HG03045 (cell line): ENCODE measurements around the gene TAS1R2.
"Not testable (repeated sequence)": the region's sequence is repeated elsewhere in the genome, so short reads cannot be mapped to it uniquely, and the experiment has no call there.

ENCODE experiments used
- ATAC-seq: cut with Tn5 transposase; IDR thresholded peaks from one replicate; pipeline ENCODE4 v1.9.1; 2021; ENCODE audit warnings: mild to moderate bottlenecking, moderate library complexity; ENCODE audit not compliant: unreplicated experiment

TAS1R2 gene

DNA sequence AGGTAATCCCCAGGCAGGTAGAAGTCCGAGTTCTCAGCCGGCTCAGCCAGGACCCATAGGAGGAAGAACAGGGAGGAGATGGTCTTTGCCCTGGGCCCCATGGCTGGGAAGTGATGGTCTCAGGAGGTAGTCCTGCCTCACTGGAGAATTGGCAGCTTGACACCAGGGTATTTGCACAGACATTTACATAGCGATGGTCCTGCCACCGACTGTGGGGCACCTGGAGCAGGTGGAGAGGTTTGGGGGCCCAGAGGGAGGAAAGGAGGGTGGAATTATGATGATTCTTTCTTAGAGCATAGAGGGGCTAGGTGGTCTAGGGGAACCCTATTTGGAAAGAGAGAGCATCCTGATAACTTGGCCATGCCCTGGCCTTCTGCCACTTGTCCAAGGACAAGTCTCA lies at the start of gene TAS1R2:
Gene TAS1R2, minus strand, starts transcription at position 101 of the 400 bp plus-strand sequence. Its CDS starts 0 bp downstream, at position 101.
- no peak for ATAC-seq

DNA sequence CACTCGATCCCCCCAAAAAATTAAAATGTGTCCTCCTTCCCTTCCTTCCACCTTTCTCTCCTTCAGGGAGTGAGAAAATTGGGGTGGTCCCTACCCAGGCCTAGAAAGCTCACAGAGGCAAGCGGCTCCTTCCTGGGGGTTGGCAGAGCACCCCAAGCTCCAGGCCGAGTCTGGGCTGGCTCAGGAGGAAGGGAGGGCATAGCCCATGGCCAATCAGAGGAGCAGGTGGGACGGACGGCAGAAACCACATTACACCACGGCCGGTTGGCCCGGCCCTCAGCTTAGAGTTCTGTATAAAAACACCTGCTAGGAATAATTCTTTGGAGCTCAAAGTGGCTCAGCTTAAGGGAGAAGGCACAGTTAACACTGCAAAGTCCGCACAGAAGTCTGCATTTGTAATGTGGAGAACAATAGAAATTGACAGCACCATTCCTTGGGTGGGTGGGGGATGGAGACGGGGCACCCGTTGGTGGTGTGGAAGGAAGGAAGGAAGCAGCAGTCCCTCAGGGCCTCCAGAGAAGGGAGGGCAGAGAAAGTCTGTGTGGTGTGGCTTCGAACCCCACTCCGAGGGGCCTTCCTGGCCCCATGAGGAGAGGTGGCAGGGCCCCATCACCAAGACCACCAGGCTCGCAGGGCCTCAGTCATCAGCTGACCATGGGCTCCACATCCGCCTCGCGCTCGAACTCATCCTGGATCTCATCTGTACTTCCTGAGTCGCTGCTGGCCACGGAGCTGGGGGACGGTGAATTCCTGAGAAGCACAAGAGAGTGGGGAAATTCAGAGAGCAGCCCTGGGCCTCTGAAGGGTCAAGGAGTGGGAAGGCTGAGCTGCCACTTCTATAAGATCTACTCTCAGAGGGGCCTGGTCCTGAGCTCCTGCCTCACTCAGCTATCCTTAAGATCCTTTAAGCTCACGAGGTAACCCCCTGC lies 48.7 kb upstream of the TAS1R2 start:
- no peak for ATAC-seq

DNA sequence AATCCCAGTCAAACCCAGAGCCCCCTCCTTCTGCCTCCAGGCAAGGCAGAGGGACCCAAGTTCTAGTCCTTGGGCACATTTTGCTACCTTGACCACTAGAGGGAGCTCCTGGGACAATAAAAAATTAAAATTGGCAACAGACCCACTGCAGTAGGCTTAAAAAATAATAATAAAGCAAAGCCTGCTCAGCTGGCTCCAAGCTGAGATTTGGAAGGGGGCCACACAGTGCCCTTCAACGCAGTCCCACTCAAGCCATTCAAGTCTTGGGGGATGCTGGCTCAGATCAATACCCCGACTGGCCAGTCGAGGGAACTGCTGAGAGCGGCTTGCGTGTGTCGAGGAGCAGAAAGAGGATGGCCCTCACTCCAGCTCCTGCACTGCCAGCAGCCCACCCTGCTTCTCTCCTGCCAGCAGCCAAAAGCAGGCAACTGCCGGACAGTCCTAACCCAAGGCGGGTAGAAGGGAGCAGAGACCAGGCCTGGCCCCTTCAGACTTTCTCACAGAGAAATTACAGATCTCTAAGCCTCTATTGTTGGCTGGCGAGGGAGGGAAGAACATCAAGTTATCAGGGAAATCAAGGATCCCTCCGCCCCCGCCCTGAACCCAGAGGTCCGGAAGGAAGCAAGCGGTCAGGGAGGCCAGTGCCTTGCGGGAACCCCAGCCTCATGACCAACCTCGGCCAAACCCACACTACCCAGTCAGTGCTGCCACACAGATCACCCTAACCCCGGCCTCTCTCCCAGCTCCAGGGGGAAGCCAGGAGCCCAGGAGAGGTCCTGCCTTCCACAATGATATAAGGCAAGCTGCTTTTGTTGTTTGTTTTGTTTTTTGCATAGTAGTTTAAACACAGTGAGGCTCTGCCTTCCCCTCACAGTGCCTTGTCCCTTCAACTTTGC lies 47.8 kb upstream of the TAS1R2 start:
- ATAC-seq, result no peak

DNA sequence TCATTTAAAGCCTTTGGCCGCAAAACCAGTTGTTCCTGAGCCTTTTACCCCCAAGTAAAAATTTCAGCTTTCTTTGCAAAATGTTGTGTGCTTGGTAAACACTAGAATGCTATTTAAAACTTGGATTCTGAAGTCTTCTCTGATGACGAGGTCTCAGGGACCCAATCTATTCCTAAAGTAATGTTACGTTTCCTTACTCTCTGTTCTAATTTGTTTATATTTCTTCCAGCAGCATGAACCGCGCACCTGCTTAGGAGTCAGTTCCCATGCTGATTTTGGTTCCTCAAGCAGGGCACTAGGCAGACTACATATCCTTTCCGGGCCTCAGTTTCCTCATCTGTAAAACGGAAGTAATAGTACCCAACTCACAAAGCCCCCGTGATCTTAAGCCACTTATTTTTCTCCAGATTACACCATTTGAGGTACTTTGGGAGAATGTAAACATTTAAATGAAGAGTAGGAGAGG lies 43.9 kb upstream of the TAS1R2 start:
- ATAC-seq, result no peak

DNA sequence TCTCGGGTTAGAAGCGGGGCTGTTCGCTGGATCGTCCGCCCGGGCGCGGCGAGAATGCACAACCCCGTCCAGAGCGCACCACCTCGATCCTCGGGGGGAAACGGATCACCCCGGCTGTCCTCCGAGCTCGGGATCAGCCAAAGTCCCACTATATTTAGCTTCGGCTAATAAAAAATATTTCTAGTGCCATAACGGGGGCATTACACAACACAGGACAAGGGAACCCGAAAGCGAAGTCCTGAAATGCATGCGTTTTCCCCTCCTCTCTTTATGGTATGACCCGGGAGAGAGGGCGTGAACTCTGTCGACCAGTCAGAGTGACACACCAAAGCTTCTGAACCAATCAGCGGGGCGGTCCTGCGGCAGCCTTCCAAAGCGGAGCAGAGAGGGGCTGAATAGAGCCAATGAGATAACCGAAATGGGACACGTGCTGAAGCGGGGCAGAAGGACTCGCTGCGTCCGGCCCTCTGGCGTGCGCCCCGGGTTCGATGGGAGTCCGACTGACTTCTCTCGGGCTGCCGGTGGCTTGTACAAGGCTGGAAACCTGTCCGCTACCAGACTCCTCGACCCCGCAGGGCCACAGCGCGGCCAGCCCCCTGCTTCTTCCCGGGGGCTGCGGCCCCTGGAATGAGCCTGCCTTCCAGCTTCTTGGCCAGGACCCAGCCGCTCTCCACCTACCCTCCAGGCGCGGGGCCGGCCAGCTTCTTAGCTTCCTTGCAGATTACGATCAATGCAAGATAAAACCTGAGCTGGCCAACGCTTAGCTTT lies 43.2 kb upstream of the TAS1R2 start, which contains the start of gene ALDH4A1:
Gene ALDH4A1, minus strand, starts transcription at position 33 of the 768 bp plus-strand sequence. Its CDS starts 32 bp downstream, at position 1.
- peak; percentile 92 for ATAC-seq

DNA sequence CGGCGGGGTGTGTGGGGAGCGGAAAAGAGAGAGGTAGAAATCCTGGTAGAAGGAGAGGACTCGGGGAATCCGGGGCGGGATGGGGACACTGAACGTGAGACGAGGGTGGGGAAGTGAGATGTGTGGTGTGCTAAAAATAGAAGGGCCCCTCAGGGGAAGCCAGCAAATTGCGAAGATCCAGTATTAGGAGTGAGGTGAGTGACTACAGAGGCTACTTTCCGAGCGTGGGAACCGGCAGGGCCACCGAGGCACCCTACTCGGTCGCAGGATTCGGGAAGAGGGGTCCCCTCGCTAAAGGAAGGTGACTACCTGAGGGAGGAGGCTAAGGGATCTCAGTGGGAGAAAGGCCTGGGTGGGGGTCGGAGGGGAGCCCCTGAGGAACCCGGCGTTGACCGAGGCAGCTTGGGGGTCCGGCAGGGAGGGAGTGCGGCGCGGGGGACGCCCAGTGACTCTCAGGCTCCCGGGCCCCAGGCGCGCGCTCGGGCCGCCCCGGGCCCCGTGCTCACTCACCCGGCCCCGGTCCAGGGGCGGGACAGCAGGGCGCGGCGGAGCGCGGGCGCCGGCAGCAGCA lies 42.6 kb upstream of the TAS1R2 start:
- ATAC-seq, result no peak

DNA sequence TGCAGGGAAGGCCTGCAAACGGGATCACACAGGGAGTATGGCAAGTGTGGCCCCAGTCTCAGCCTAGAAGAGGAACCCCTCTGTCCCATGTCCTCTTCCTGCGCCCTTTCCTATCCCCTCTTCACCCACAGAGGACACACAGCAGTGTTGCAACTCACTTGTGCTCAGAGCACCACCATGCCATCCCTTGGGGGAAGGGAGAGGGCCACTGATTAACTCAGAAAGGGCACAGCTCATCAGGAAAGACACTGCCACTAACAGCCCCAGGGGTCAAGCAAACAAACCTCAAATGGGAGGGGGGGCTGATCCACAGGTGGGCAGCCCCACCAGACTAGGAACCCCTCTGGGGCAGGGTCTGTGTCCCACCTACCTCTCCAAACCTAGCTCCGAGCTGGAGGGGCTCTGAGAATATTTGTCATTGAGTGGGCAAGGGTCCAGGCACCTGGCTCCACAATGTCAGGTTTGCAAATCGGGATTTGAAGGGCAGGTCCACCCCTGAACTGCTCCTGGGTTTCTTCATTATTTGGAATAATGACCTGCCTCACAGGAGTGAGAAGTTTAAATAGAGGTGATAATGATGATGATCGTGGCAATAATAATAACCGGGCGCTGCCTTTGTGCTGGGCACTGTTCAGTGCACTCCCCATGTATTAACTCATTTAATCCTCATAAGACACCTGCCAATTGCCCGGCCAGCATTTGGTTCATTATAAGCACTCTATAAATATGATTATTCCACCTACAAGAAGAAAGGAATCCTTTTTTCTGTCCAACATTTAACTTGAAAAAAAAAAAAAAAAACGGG lies 41.9 kb upstream of the TAS1R2 start:
- ATAC-seq, result no peak

DNA sequence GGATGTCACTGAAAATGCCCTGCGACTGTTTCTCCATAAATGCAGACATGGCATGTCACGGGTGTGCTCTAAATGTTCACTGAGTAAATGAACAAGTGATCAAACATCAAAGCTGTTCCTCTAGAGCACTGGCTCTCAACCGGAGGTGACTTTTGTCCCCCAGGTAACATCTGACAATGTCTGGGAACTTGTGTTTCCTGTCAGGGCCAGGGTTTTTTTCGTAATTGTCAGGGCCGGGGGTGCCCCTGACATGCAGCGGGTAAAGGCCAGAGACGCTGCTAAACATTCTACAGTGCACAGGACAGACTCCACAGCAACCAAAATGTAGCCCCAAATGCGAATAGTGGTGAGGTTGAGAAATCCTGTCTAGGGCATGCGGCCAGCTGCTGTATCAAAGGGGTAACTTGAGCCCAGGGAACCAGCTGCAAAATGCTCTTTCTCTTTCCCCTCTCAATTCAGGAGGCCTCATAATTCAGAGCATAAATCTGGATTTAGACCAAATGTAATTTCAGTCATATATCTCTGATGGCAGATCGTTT lies 40.9 kb upstream of the TAS1R2 start:
- no peak for ATAC-seq

DNA sequence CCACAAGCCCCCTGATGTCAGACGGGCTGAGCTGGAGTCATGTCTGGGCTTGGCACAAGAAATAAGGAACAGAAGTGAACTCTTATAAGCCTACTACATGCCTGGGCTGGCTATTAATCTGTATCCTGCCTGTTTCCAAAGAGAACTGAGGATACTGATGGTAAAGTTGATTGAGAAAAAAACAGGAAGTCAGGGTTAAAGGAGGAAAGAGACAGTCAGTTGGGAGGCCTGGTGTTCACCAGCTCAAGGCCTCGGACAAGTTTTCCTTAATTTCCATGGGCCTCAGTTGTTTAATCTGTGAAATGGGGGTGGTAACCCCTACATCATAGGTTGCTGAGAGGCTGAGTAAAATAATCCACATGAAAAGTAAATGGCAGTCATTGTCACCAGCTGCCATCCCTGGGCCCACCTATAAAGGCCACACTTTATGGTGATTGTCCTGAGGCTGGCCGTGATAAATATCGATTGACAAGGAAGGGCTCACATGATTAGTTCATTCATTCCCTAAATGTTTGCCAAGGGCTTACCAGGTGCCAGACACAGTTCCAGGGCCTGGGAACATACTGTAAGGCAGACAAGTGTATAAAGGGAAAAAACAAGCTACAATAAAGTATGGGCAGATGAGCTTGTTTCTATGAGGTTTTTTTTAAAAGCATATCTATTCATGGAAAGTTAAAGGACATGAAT lies 40.0 kb upstream of the TAS1R2 start:
- no peak for ATAC-seq

DNA sequence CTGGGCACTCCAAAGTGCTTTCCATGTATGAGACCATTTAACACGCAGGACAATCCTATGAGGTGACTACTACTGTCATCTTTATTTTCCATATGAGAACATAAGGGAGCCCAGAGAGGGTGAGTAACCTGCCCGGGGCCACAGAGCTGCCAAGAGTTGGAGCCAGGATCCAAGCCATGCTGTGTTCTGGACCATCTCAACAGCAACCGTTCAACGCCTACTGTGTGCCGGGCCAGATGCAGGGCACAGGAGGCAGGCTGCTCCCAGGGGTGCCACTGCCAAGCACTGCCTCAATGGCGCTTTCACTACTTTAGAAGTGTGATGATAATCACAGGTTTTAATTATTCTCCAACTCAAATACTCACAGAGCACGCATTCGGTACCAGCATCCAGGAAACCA lies 39.1 kb upstream of the TAS1R2 start:
- ATAC-seq, result no peak

DNA sequence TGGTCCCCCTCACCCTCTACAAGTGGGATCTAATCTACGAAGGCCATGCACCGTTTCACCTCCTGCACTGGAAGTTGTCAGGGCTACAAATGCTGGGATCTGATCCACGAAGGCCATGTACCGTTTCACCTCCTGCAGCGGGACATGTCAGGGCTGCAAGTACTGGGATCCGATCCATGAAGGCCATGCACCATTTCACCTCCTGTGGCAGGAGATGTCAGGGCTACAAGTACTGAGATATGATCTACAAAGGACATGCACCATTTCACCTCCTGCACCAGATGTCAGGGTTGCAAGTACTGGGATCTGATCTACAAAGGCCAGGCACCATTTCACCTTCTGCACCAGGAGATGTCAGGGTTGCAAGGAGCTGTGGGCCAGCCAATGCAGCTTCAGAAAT lies 35.9 kb upstream of the TAS1R2 start:
- ATAC-seq, result no peak

DNA sequence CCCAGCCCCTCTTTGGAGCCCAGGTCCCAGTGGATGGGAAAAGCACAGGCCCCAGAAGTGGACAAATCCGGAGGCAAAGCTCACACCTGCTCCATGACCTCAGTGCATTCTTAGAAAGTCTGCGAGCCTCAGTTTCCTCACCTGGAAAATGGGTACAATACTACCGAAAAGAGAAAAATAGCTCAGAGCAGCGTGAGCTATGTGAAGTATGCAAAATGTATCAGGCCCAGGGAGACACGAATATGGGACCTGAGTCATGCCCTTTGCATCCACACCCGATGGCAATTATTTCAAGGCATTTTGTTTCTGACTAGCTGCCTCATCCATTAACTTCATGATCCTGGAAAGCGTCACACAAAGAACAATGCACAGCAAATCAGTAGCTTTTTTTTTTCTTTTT lies 33.7 kb upstream of the TAS1R2 start:
- ATAC-seq, result no peak

DNA sequence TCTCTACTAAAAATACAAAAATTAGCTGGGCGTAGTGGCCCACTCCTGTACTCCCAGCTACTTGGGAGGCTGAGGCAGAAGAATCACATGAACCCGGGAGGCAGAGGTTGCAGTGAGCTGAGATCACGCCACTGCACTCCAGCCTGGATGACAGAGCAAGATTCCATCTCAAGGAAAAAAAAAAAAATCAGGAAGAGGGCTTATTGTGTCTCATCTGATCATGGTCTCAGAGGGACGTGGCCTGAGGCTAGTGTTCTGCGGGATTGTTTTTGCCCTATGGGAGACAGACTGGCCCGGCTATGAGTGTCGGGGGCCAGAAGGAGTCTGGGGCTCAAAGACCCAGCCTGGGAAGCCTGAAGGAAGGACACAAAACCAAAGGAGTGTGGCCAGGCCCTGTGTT lies 32.4 kb upstream of the TAS1R2 start:
- not testable (repeated sequence) for ATAC-seq

DNA sequence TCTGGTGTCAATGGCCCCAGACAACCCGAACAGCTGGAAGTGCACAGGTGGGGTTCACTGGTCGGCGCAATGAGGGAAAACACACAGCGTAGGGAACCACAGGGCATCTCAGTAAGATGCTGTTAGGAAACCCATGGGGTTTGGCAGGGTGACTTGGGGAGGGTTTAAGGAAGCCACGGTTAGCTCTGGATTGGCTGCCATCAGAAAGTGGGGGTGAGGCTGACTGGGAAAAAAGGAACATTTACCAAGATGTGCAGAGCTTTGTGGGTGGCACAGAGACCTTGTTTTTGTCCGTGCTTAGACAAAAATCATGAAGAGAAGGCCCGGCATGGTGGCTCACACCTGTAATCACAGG lies 31.9 kb upstream of the TAS1R2 start:
- no peak for ATAC-seq

DNA sequence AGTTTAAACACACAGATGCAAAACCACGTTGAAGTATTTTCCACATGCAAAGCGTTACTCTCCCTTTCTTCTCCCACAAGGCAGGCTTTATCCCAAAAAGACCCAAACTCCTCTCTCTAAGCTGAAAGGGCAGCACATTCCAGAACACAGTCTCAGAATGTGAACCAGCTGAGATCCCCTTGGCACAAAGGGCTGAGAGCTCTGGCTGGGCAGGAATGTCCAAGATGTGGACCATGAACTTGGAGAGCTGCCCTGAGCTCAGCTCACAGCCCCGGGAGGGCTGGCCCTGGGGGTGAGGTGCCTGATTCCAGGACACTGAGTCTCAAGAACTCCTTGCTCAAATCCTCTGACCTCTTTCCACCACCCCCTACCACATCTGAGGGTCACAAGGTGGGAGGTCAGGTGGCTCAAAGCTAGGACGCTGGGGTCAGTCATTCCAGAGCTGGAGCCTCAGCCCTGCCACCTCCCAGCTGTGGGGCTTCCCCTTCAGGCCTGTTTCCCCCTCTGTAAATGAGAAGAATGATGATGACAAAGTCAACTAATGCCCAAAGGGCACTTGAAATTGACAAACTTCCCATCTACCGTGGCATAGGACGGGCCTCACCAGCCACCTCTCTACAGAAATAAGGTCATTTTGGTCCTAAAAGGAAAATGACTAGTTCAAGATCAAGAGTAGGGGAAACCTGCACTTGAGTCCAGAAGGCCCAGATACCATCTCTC lies 31.4 kb upstream of the TAS1R2 start:
- ATAC-seq, result no peak

DNA sequence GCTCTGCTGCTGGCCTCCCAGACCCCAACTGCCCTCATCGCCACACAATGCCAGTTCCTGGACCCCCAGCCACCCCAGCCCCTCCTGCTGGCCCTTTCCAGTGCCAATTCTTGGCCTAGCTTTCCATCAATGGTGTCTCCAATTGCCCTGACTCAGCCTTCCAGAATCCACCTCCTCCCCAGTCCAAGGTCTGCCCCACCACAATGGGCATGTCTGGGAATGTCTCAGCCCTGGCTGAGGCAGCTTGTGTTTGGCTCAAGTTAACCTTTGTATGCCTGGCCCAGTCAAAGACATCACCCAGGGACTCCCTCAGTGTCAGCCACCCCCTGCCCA lies 26.5 kb upstream of the TAS1R2 start:
- no peak for ATAC-seq

DNA sequence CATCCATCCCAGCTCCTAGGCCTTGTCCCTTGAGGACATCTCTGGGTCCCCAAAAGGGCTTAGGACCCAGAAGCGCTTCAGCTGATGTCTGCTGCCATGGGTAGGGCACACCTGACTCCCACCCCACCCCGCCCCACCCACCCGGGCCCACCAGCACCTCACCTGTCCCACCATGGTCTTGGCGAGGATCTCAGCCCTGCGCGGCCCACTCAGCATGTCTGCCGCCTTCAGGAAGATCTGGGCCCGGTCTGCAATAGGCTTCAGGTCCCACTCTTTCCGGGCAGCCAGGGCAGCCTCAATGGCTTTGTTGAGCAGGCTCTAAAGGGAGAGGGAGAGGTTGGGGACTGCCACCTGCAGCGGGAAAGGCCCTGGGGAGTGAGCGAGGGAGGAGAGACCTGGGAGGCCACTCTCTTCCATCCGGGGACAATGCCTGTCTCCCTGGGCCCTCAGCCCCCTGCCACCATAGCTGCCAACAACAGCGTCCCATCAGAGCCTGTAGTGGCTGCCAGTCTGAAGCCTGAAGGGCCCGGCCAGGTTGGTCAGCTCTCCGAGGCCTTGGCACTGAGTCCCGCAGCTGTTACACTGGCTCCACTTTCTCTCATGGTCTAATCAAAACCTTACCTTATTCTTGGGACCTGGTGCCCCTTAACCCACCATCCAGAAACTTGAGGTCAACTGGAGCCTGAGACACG lies 26.0 kb upstream of the TAS1R2 start:
- ATAC-seq, result no peak

DNA sequence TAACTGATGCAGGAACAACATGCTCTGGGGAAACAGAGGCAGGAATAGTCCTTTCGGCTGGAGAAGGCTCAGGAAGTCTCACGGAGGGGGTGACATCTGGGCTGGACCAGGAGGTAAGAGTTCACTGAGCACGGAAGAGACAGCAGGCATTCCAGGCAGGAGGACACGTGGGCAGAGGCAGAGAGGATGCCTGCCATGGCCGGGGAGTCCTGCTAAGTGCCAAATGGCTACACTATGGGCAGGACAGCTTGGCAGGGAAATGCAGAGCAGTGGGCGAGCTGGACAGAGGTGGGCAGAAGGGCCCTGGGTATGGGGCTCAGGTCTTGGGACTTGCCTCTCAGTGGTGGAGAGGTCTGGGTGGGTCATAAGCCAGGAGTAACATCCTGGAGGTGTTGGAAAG lies 25.3 kb upstream of the TAS1R2 start:
- ATAC-seq, result no peak
